ENCODE measurements around the gene TMEM11.

TMEM11 gene

DNA sequence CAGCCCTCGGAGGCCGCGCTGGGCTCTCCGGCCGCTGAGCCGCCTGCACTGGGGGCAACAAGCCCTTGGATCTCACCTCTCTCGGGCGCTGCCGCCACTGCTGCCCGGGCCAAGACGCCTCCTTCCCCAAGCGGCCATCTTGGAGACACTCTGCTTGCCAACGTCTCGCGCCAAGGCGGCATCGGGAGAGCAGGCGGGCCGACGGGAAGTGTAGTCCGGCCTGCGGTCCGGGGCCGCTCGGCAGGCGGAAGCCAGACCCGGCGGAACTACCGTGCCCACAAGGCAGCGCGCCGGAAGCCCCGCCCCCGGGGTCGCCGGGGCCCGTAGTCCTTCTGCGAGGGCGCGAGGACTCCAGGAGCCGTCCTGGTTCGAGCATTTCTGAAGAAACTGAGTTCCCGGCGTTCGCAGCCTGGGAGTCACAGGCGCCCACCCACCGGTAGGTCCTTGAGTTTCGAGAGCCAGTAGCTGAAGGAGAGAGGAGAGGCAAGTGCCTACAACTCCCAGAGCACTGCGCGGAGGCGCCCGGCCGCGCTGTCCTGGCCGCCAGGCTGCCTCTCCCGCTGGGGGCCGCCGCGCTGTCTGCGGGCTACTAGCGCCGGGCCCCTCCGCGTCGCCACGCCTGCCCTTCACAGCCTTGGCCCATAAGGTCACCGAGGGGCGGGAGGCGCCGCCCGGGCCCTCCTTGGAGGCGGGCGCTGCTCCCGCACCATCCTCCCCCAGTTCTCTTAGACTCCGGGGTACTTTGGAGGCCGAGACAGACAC, at the start of gene TMEM11:
Gene TMEM11 (minus strand): TSS at position 147 of the 762 bp plus-strand sequence. CDS start 9 bp downstream, at position 138.
- peak; percentile 95 for DNase-seq

DNA sequence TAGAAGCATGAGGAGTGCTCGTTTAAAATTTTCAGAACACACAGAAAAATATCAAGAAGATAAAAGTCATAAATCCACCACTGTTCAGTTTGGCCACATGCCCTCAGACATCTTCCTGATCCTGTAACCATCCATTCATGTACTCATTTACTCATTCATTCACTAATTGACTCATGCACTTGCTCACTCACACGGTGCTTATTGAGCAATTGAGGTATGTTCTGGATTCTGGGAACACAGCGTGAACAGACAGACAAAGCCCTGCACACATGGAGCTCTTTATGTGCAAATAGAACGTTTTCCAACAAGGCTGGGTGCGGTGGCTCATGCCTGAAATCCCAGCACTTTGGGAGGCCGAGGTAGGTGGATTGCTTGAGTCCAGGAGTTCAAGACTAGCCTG, 49.4 kb upstream of the TMEM11 start:
- DNase-seq = no peak

- DNase-seq = no peak
Measured at GRCh38 chr17:21262259-21262993, 48.5 kb upstream of the TMEM11 start.

GRCh38 chr17:21258593-21258992, 44.6 kb upstream of the TMEM11 start:
- no peak for DNase-seq

DNA sequence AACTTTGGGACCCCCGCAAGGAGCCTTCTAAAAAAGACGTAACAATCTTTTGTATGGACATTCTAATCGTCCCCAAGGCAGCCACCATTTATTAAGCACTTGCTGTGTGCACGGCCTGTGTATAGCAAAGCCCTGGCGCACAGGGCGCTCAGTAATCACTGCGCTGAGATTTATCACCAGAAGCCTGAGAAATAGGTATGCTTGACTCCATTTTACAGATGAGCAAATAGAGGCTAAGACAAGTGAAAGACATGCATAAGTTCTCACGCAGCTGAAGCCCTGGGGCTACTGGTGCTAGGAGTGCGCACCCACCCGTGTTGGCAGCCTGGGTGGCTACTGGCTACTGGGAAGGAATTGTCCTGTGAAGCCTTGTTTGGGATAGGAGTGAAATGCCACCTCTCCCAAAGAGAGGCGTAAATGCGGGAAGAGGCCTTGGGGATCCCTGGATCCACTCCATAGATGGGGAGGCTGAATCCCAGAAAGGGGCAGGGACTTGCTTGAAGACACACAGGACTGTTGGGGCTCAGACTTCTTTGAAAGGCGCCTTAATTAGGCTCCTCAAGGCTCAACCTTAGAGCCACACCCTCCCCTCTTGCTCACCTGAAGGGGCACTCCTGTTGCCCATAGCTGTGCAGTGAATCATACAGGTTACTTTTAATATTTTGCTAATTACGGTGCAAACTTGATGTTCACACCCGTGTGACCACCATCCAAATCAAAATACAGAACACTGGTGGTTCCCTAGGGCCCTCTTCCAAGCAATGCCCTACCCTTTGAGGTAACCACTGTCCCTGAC, 39.9 kb upstream of the TMEM11 start:
- no peak for DNase-seq

GRCh38 chr17:21252796-21253645, 39.1 kb upstream of the TMEM11 start, which contains the start of gene NATD1:
TSS of gene NATD1 (minus strand) at chr17:21253410. CDS start at chr17:21253264, 146 bp downstream.
- peak; percentile 89 for DNase-seq

GRCh38 chr17:21252289-21252795, 38.4 kb upstream of the TMEM11 start:
- no peak for DNase-seq

- DNase-seq = no peak
Measured at GRCh38 chr17:21251337-21252010, 37.5 kb upstream of the TMEM11 start.

GRCh38 chr17:21250854-21251253, 36.9 kb upstream of the TMEM11 start:
- no peak for DNase-seq

- DNase-seq = no peak
Measured at GRCh38 chr17:21249920-21250703, 36.2 kb upstream of the TMEM11 start.

GRCh38 chr17:21249086-21249795, 35.3 kb upstream of the TMEM11 start:
- no peak for DNase-seq

GRCh38 chr17:21248500-21248899, 34.5 kb upstream of the TMEM11 start:
- DNase-seq = no peak

GRCh38 chr17:21247552-21248258, 33.7 kb upstream of the TMEM11 start:
- no peak for DNase-seq

DNA sequence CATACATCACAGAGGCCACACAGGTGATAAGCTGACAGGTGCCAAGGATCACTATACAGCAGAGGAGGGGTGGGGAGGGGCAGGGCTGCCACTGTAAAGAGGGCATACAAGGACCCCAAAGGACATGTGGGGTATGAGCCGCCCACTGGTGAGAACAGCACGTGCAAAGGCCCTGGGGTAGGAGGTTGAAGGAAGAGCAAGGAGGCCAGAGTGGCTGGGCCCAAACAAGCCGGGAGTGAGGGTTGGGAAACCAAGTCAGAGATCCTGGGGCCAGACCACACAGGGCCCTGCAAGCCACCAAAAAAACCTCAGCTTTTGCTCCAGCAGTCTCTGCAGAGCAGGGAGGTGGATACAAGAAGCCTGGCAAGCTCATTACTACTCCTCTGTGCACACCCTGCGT, 32.7 kb upstream of the TMEM11 start:
- no peak for DNase-seq

- DNase-seq = no peak
Measured at GRCh38 chr17:21245639-21246084, 31.7 kb upstream of the TMEM11 start.

DNA sequence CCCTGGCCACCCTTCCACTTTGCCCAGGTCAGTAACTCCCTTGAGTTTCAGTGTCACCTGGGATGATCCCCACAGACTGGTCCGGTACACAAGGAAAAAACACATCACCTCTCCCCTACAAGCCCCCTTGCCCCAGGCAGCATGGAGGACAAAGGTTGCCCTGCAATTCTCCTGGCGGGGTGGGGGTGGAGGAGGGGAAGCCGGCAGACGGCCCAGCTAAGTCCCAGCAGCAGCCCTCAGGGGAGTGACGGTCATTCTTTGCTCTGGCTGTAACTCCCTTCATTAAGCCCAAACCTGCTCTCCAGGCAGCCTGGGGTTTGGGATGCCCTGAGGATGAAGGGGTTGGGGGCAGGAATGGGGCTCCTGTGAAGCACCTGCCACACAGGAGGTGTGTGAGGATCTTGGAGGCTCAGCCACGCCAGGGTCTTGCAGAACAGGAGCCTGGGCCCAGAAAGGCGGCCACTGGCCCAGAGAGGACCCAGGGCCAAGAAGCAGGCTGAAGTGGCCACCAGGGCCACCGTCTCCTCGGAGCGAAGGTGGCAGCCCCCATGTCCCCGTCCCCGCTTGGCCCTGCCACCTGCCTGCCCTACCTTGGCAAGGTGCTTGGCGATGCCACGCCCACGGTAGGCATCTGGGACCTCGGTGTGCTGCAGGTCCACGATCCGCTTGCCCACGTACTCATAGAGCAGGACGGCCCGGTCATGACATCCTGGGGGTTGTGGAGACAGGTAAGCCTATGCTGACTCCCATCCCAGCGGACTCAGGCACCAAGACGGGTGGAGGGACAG, 29.7 kb upstream of the TMEM11 start:
- no peak for DNase-seq

DNA sequence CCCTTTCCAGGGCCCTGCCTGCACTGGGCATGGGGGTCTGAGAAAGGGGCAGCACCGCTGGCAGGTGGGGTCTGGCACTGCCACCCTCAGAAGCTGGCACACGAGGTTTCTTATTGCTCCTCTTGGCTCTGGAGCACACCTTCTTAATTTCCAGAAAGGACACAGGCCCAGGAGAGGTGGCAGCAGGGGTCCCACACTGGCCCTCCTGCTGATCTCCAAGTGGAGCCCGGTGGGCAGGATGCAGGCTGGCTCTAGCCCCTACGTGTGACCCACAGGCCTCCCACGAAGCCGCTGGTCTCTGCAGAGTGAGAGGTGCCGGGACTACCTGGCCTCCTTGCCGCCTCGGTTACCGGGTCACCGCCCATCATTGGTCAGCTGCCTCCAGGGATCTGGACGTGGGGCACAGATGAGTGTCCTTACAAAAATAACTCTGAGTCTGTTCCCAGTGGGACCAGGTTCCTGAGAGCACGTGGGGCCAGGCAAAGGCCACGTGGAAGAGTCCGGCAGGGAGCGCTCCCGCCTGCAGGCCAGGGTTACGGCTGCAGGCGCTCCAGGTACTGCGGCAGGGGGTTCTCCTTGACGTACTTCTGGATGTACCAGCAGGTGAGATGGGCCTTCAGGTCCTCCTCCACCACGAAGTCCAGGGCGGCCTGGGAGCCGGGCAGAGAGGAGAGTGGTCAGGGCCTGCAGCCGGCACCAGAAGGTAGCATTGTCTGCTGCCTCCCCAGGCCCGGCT, 29.0 kb upstream of the TMEM11 start:
- no peak for DNase-seq

Data from CD4-positive, alpha-beta T cell treated with Interleukin-6 for 4 hours (primary cell).